Measurements from ENCODE around the gene ZDHHC12.

The ZDHHC12 gene

DNA sequence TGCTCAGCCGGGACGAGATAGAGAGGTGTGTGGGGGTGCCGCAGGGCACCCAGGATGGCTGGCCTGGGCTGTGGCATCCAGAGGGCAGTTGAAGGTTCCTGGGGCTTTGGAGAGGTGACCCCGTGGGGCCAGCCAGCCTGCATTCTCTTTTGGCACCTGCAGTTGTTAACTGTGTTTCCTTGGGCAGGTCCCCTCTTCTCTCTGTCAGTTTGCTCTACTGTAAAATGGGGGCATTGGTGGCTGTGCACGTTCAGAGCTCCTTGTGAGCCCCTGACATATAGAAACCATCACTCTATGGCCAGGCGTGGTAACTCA lies 8.5 kb downstream of the ZDHHC12 start:
- DNase-seq (ENCODE audit: extremely low spot score): no peak
- TF ChIP-seq LEF1 (IDR thresholded peaks at IDR 0.05; ENCODE audit: borderline replicate concordance) (no peak), SUZ12 (IDR thresholded peaks at IDR 0.05) (no peak), HDGF (IDR thresholded peaks at IDR 0.05; ENCODE audit: borderline replicate concordance) (no peak), ELF4 (IDR thresholded peaks at IDR 0.05) (no peak), L3MBTL2 (conservative IDR thresholded peaks at IDR 0.05) (no peak), SP1 (IDR thresholded peaks at IDR 0.05) (no peak), ZNF384 (IDR thresholded peaks at IDR 0.05) (no peak), NFRKB (IDR thresholded peaks at IDR 0.05) (no peak)
- TF ChIP-seq, protein P1, sequence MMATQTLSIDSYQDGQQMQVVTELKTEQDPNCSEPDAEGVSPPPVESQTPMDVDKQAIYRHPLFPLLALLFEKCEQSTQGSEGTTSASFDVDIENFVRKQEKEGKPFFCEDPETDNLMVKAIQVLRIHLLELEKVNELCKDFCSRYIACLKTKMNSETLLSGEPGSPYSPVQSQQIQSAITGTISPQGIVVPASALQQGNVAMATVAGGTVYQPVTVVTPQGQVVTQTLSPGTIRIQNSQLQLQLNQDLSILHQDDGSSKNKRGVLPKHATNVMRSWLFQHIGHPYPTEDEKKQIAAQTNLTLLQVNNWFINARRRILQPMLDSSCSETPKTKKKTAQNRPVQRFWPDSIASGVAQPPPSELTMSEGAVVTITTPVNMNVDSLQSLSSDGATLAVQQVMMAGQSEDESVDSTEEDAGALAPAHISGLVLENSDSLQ (IDR thresholded peaks at IDR 0.05): no peak
- ChIA-PET CTCF (no interaction called here), POLR2A (no interaction called here)

DNA sequence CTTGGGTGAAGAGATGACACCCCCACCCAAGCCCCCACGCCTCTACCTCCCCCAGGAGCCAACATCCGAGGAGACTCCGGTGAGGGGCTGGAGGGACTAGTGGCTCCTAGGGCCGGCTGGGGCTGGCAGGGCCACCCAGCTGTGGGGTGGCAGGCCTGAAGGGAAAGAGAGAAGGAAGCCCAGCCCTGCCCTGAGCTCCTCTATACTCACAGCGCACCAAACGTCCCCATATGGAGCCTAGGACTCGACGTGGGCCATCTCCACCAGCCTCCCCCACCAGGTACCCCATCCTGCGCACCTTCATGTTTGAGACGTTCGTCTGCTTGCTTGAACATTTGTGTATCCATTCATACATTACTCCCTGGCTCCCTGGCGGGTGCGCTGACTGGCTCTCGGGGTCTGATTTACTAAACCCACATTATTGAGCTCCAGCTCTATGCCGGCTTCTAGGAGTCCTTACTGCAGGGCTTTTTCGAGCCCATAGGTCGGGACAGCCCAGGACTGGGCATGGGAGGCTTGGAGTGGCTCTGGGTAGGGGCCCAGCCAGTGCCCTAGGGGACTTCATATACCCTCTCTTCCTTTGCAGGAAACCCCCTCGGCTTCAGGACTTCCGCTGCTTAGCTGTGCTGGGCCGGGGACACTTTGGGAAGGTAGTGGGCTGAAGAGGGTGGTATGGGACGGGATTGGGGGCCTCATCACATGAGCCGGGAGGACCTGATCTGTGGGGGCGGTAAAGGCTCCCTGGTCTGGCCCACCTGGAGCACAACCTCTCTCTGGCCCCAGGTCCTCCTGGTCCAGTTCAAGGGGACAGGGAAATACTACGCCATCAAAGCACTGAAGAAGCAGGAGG lies 9.1 kb downstream of the ZDHHC12 start:
- TF ChIP-seq BHLHE40 (IDR thresholded peaks at IDR 0.05; ENCODE audit: borderline replicate concordance) (no peak), HDGF (IDR thresholded peaks at IDR 0.05; ENCODE audit: borderline replicate concordance) (no peak), LEF1 (IDR thresholded peaks at IDR 0.05; ENCODE audit: borderline replicate concordance) (no peak), ELF4 (IDR thresholded peaks at IDR 0.05) (no peak), SP1 (IDR thresholded peaks at IDR 0.05) (no peak), ZNF384 (IDR thresholded peaks at IDR 0.05) (no peak), ARNT (IDR thresholded peaks at IDR 0.05) (no peak), FOXK2 (IDR thresholded peaks at IDR 0.05) (no peak), SUZ12 (IDR thresholded peaks at IDR 0.05) (no peak), CTBP1 (IDR thresholded peaks at IDR 0.05; ENCODE audit: borderline replicate concordance) (no peak), TARDBP (IDR thresholded peaks at IDR 0.05) (no peak), FOXM1 (IDR thresholded peaks at IDR 0.05; ENCODE audit: borderline replicate concordance) (no peak), FOXA1 (IDR thresholded peaks at IDR 0.05) (no peak)
- TF ChIP-seq, protein P1 (IDR thresholded peaks at IDR 0.05): no peak
- ChIA-PET POLR2A (no interaction called here), CTCF (no interaction called here)
- no peak for DNase-seq (ENCODE audit: extremely low spot score)

DNA sequence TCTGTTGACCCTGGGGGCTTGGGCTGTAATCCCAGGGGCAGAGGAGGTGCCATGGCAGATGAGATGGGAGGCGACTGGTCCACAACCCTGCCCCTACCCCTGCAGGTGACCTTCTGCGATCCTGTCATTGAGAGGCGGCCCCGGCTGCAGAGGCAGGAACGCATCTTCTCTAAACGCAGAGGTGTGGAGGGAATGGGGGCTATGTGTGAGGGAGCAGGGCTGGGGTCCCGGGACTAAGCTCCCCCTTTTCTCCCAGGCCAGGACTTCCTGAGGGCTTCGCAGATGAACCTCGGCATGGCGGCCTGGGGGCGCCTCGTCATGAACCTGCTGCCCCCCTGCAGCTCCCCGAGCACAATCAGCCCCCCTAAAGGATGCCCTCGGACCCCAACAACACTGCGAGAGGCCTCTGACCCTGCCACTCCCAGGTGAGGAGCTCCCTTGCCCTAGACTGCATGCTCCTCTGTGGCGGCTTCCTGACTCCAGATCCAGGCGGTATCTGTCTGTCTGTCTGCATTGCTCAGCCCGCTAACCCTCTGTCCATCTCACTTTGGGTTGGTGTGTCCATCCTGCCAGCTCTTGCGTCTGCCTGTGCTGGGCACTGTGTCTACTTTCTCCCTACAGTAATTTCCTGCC lies 9.9 kb downstream of the ZDHHC12 start:
- no peak for DNase-seq (ENCODE audit: extremely low spot score)
- CTCF ChIA-PET: no interaction called here
- POLR2A ChIA-PET: no interaction called here
- no peak for TF ChIP-seq ELF4 (IDR thresholded peaks at IDR 0.05)
- TF ChIP-seq FOXK2 (IDR thresholded peaks at IDR 0.05): no peak
- TF ChIP-seq SP1 (IDR thresholded peaks at IDR 0.05): no peak

DNA sequence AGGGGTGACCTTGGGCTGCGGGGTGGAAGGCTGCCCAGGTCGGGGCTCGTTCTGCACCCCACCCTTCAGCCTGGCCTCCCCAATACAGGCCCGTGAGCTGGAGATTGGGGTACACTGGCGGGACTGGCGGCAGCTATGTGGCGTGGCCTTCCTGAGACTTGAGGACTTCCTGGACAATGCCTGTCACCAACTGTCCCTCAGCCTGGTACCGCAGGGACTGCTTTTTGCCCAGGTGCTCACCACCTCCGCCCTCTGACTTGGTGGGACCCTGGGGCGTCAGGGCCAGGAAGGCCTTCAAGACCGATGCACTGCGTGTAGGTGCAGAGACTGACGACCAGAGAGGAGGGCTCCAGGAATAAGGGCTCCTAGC lies 10.5 kb downstream of the ZDHHC12 start:
- ChIA-PET CTCF (no interaction called here), POLR2A (no interaction called here)
- DNase-seq (ENCODE audit: extremely low spot score): no peak
- no peak for TF ChIP-seq FOXK2 (IDR thresholded peaks at IDR 0.05)
- no peak for TF ChIP-seq L3MBTL2 (conservative IDR thresholded peaks at IDR 0.05)
- TF ChIP-seq ZNF384 (IDR thresholded peaks at IDR 0.05): no peak
- TF ChIP-seq TARDBP (IDR thresholded peaks at IDR 0.05): no peak
- no peak for TF ChIP-seq LEF1 (IDR thresholded peaks at IDR 0.05; ENCODE audit: borderline replicate concordance)
- no peak for TF ChIP-seq SUZ12 (IDR thresholded peaks at IDR 0.05)
- TF ChIP-seq BHLHE40 (IDR thresholded peaks at IDR 0.05; ENCODE audit: borderline replicate concordance): no peak
- no peak for TF ChIP-seq HDGF (IDR thresholded peaks at IDR 0.05; ENCODE audit: borderline replicate concordance)
- no peak for TF ChIP-seq CTBP1 (IDR thresholded peaks at IDR 0.05; ENCODE audit: borderline replicate concordance)
- TF ChIP-seq SP1 (IDR thresholded peaks at IDR 0.05): no peak
- TF ChIP-seq ELF4 (IDR thresholded peaks at IDR 0.05): no peak
- no peak for TF ChIP-seq NFRKB (IDR thresholded peaks at IDR 0.05)
- TF ChIP-seq FOXM1 (IDR thresholded peaks at IDR 0.05; ENCODE audit: borderline replicate concordance): no peak
- no peak for TF ChIP-seq ARNT (IDR thresholded peaks at IDR 0.05)
- TF ChIP-seq, protein P1 (IDR thresholded peaks at IDR 0.05): no peak
- TF ChIP-seq FOXA1 (IDR thresholded peaks at IDR 0.05): no peak

DNA sequence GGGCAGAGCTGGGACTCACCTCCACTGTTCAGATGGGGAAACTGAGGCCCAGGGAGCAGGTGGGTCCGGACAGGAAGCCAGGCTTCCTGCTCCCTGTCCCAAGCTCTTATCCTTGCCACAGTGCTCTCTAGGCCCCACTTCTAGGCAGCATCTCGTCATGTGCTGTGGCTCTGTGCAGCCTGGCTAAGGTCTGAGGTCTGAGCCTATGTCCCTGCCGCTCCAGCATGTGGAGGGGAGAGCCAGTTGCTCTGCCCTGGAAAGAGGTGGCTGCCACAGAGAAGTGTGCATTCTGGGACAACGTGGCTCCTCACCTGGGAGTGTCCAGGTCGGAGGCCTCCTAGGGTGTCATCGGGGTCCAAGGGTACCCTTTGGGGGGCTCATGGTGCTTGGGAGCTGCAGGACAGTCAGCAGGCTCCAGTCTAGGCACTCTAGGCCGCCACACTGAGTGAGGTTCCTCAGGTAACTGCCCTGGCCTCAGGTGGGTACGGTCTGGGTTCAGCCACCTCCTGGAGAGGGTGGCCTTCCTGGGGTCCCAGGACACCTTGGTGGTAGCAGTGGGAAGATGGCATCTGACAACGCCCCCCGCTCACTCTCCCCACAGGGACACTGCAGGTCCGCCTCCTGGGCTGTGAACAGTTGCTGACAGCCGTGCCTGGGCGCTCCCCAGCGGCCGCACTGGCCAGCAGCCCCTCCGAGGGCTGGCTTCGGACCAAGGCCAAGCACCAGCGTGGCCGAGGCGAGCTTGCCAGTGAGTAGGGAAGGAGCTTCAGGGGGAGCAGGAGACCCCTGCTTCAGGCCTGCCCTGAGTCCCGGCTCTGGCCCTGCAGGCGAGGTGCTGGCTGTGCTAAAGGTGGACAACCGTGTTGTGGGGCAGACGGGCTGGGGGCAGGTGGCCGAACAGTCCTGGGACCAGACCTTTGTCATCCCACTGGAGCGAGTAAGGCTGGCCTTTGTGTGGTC lies 11.2 kb downstream of the ZDHHC12 start:
- DNase-seq (ENCODE audit: extremely low spot score): no peak
- CTCF ChIA-PET: no interaction called here
- POLR2A ChIA-PET: no interaction called here
- TF ChIP-seq CTBP1 (IDR thresholded peaks at IDR 0.05; ENCODE audit: borderline replicate concordance) (no peak), SUZ12 (IDR thresholded peaks at IDR 0.05) (no peak), FOXM1 (IDR thresholded peaks at IDR 0.05; ENCODE audit: borderline replicate concordance) (no peak), NFRKB (IDR thresholded peaks at IDR 0.05) (no peak), FOXA1 (IDR thresholded peaks at IDR 0.05) (no peak), ZNF384 (IDR thresholded peaks at IDR 0.05) (no peak), ARNT (IDR thresholded peaks at IDR 0.05) (no peak), ELF4 (IDR thresholded peaks at IDR 0.05) (no peak), FOXK2 (IDR thresholded peaks at IDR 0.05) (no peak), BHLHE40 (IDR thresholded peaks at IDR 0.05; ENCODE audit: borderline replicate concordance) (no peak), HDGF (IDR thresholded peaks at IDR 0.05; ENCODE audit: borderline replicate concordance) (no peak), L3MBTL2 (conservative IDR thresholded peaks at IDR 0.05) (no peak), LEF1 (IDR thresholded peaks at IDR 0.05; ENCODE audit: borderline replicate concordance) (no peak), SP1 (IDR thresholded peaks at IDR 0.05) (no peak), TARDBP (IDR thresholded peaks at IDR 0.05) (no peak)
- TF ChIP-seq, protein P1 (IDR thresholded peaks at IDR 0.05): no peak

All from HEK293T (cell line).